Articular chondrocyte of knee joint (primary cell): ENCODE measurements around the gene PET100. TPM values are rescaled to one million over a fixed set of nuclear protein-coding genes. Genes with fewer than 3 reads are reported as not detected.

ENCODE experiments used
- small RNA-seq: library from RNA; depleted of rRNA; stranded (forward); fragments of <200 nt; gene quantifications from one replicate; pipeline ENCODE3, GENCODE V24; 2012
- total RNA-seq: library from RNA; depleted of rRNA; stranded (reverse); fragments of >200 nt; gene quantifications from 2 replicates; pipeline ENCODE4 v1.2.3, GENCODE V29; 2012

The PET100 gene, protein sequence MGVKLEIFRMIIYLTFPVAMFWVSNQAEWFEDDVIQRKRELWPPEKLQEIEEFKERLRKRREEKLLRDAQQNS
- total RNA-seq = 6.4 and 11.1 TPM in 2 replicates

DNA sequence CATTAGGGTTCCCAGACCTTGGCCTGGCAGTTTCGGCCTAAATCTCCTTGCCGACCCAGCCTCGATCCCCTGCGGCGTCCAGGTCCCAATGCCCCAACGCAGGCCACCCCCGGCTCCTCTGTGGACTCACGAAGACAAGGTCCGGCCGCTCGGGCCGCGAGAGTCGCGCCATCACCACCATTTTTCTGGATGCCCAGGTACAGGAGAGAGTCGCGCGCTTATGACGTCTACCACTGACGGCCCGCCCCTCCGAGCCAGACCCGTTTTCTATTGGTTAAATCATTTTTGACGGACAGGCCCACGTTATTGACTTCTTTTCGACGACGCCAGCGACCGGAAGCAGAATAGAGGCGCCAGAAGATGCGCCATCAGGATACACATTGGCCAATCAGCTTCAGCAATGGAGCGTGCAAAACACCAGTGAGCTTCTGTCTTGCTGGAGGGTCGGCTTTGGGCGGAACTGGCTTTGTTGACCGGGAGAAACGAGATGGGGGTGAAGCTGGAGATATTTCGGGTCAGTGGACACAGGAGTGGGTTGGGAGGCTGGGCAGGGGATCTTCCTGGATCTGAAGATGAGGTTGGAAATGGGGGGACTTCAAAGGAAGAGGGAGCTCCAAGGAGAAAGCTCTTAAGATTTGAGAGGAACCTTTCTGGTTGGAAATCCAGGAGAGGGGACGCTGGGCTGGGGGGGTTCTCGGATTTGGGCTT lies at the start of gene PET100, which contains the start of gene XAB2:
Gene PET100, plus strand, starts transcription at position 447 of the 708 bp plus-strand sequence. Its CDS starts 41 bp downstream, at position 488.
Gene XAB2, minus strand, starts transcription at position 199 of the 708 bp plus-strand sequence. Its CDS starts 18 bp downstream, at position 181.

DNA sequence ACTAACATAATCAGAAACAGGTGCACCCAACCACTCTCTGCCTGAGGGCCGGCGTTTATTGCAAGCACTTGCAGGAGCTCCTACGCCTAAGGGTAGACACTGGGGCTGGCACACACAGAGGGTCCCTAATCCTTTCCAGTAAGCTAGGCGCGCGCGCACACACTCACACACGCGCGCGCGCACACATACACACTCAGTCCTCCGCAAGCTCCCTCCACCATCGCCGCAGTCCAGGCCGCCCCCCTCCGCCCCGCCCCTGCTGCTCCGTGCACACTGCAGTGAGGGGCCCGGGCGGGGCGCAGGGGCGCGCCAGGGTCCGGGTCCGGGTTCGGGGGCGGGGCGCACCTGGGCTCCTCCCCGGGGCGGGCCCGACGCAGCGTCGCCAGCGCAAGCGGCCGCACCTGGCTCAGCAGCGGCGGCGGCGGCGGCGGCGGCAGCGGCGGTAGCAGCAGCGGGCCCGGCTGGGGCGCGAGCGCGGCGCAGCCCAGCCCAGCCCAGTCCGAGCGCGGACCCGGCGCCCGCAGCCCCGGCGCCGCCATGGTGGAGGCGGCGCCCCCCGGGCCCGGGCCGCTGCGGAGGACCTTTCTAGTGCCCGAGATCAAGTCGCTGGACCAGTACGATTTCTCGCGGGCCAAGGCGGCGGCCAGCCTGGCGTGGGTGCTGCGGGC lies 34.0 kb upstream of the PET100 start, which contains the start of gene CAMSAP3:
Gene CAMSAP3, plus strand, starts transcription at position 398 of the 668 bp plus-strand sequence. Its CDS starts 140 bp downstream, at position 538.

DNA sequence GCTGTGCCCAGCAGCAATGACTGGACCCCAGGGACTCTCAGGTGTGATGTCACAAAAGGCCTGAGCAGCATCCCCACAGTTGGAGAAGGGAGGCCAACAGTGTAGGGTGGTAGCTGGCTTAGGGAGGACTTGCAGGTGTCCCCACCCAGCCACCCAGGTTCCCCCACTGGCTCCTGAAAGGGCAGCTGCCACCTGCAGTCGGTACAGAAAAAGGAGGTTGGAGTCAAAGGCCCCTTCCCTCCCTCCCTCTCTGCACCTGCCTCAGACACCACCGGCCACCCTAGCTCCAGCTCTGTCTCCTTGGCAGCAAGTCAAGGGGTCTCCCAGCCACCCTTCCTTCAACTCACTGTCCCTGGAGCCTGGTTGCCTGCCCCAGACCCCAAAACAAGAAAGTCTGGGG lies 4.1 kb downstream of the PET100 start, which contains the start of gene PCP2:
Gene PCP2, minus strand, starts transcription at position 22 of the 400 bp plus-strand sequence. CDS start 262 bp downstream, outside the sequence.

DNA sequence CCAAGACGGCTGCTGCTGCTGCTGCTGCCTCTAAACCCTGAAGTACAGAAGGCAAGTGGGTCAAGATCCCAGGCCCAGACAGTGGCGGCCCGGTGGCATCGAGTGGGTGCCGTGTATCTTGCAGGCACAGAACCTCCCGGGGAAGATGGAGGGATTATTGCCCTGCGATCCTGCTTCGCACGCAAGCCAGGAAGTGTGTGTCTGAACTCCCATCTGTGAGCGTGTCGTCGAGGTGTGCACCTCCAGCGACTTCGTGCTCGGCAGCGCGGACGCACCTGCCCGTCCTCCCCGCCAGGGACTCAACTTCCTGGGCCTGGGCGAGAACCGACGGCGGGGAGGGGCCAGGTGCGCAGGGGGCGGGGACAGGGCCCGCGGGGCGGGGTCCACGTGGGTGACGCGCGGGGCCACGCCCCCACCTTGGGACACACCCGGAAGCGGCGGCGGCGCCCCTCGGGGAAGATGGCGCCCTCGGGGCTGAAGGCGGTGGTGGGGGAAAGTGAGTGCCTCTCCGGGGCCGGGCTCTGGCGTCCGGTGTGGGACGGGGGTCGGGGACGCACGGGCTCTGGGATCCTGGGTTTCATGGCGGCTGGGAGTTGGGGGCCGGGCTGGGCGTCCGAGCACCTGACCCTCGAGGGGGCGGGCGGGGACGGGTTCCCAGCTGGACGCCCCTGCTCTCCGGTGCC lies 7.2 kb downstream of the PET100 start, which contains the start of gene STXBP2:
Gene STXBP2, plus strand, starts transcription at position 420 of the 683 bp plus-strand sequence. Its CDS starts 40 bp downstream, at position 460.

DNA sequence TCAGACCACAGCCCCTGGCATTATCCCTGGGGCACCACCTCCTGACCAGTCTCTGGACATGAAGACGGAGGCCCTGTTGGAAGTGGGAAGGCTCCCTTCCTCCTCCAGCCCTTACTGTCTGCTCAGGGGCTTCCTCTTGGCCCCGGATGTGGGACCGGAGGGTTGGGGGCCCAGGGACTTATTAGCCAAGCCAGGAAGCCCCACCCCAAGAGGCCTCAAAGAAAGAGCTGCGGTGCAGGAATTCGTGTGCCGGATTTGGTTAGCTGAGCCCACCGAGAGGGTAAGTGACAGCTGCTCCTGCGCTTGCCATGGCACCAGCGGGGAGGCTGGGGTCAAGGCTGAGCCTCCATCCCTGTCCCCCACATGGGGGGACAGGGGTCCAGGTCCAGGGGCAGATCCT lies 39.2 kb downstream of the PET100 start, which contains the start of gene RETN:
Gene RETN, plus strand, starts transcription at position 208 of the 400 bp plus-strand sequence. CDS start 278 bp downstream, outside the sequence.

DNA sequence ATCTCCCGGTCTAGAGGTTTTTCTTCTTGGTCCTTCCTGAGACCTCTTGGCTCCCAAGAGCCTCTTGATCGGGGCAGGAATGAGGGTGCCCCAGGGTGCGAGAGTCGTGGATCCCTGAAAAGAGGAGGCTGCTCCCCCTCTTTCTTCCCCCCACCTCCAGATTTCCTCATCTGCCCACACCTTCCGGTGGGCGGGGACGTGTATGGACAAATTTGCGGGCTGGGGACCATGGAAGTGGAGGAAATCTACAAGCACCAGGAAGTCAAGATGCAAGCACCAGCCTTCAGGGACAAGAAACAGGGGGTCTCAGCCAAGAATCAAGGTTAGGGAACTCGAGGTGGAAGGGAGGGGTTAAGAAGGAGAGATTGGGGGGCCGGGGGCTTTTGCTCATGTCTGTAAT lies 47.3 kb downstream of the PET100 start, which contains the start of gene MCEMP1:
Gene MCEMP1, plus strand, starts transcription at position 237 of the 400 bp plus-strand sequence. Its CDS starts 31 bp downstream, at position 268.

DNA sequence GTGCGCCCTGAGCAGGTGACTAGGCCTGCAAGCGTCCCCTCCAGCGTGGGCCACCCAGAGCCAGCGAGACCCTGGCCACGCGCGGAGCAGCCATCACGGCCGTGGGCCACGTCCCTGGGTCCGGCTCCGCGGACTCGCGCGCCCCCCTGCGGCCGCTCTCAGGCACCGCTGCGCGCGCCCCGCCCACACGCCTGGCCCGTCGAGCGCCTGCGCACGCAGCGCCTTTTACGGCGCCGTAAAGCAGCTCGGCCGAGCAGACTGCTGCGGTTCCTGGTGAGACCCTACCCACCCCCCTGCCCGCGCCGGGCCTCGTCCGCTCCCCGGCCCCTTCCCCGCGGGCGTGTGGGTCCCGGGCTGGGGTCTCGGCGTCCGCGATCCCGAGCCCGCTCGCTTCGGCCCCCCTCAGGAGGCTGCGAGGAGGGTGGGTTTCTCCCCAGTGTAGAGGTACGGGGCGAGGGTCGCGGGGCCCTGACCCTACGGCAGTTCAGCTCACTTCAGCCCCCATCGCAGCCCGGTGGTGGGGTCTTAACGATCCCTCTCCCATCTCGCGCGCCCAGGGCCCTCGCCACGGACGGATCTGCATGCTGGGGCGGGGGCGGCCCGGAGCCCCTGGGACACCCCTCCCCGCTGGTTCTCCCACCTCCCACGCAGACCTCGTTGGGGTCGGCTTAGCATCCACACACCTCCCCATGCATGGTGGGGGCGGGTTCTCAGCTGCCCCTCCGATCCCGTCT lies 51.2 kb downstream of the PET100 start, which contains the start of gene TRAPPC5:
Gene TRAPPC5, plus strand, starts transcription at position 228 of the 734 bp plus-strand sequence. CDS start 1,421 bp downstream, outside the sequence.

Small RNA genes within 50 kb of the gene (small RNA-seq; reads per million reads assigned to genes)
- gene MIR6792 = not detected

Other genes with a start within 250 kb of the PET100 start
- 1.7 and 2.9 TPM in 2 replicates for gene PEX11G, start 140.8 kb upstream of the PET100 start, total RNA-seq
- 18.5 and 22.7 TPM in 2 replicates for gene ZNF358, start 113.7 kb upstream of the PET100 start, total RNA-seq
- gene MCOLN1, start 107.2 kb upstream of the PET100 start, total RNA-seq = 5.7 and 8.4 TPM in 2 replicates
- 57.8 and 64.2 TPM in 2 replicates for gene PNPLA6, start 94.1 kb upstream of the PET100 start, total RNA-seq
- gene CAMSAP3, start 33.9 kb upstream of the PET100 start, total RNA-seq = not detected in 2 replicates
- gene XAB2, start 248 bp upstream of the PET100 start, total RNA-seq = 26.4 and 28.4 TPM in 2 replicates
- not detected in 2 replicates for gene PCP2, start 3.9 kb downstream of the PET100 start, total RNA-seq
- gene STXBP2, start 7.3 kb downstream of the PET100 start, total RNA-seq = 0.76 and 1.7 TPM in 2 replicates
- gene RETN, start 39.3 kb downstream of the PET100 start, total RNA-seq = not detected in 2 replicates
- gene MCEMP1, start 47.3 kb downstream of the PET100 start, total RNA-seq = not detected in 2 replicates
- 40.4 and 41.4 TPM in 2 replicates for gene TRAPPC5, start 51.0 kb downstream of the PET100 start, total RNA-seq
- not detected in 2 replicates for gene FCER2, start 72.3 kb downstream of the PET100 start, total RNA-seq
- gene CLEC4G, start 102.3 kb downstream of the PET100 start, total RNA-seq = not detected in 2 replicates
- not detected in 2 replicates for gene CD209, start 117.7 kb downstream of the PET100 start, total RNA-seq
- not detected in 2 replicates for gene CLEC4M, start 133.4 kb downstream of the PET100 start, total RNA-seq
- 14.4 and 14.5 TPM in 2 replicates for gene EVI5L, start 200.4 kb downstream of the PET100 start, total RNA-seq
- not detected in 2 replicates for gene PRR36, start 244.6 kb downstream of the PET100 start, total RNA-seq